T-helper 9 cell (primary cell): Measurements from ENCODE around the gene ERN1.
"Not testable (repeated sequence)": the region's sequence is repeated elsewhere in the genome, so short reads cannot be mapped to it uniquely, and the experiment has no call there.

Experiments
- DNase-seq: peaks from one replicate; pipeline ENCODE4 v3.0.0-alpha.2; 2020

The ERN1 gene

GRCh38 chr17:64134216-64134970 lies 4.4 kb upstream of the ERN1 start:
- DNase-seq = no peak

- no peak for DNase-seq
Observed at GRCh38 chr17:64133546-64134215, 3.7 kb upstream of the ERN1 start.

GRCh38 chr17:64131606-64132270 lies 1.8 kb upstream of the ERN1 start:
- no peak for DNase-seq

- peak; percentile 43 for DNase-seq
Observed at GRCh38 chr17:64130559-64131001, 636 bp upstream of the ERN1 start.

- DNase-seq = no peak
Observed at GRCh38 chr17:64129515-64129764, 504 bp downstream of the ERN1 start.

GRCh38 chr17:64128787-64129514 lies 993 bp downstream of the ERN1 start:
- DNase-seq = no peak

- DNase-seq = no peak
Observed at GRCh38 chr17:64126918-64127317, 3.0 kb downstream of the ERN1 start.

- DNase-seq = no peak
Observed at GRCh38 chr17:64125937-64126336, 4.0 kb downstream of the ERN1 start.

- DNase-seq = no peak
Observed at GRCh38 chr17:64124609-64125008, 5.3 kb downstream of the ERN1 start.

- no peak for DNase-seq
Observed at GRCh38 chr17:64123114-64123513, 6.8 kb downstream of the ERN1 start.

GRCh38 chr17:64120972-64121786 lies 8.8 kb downstream of the ERN1 start:
- DNase-seq = not testable (repeated sequence)

GRCh38 chr17:64120159-64120810 lies 9.7 kb downstream of the ERN1 start:
- DNase-seq = no peak

- DNase-seq = no peak
Observed at GRCh38 chr17:64117981-64118979, 11.7 kb downstream of the ERN1 start.

- DNase-seq = no peak
Observed at GRCh38 chr17:64115822-64116534, 14.0 kb downstream of the ERN1 start.

- no peak for DNase-seq
Observed at GRCh38 chr17:64115043-64115698, 14.8 kb downstream of the ERN1 start.

GRCh38 chr17:64113006-64113405 lies 16.9 kb downstream of the ERN1 start:
- DNase-seq = no peak

- no peak for DNase-seq
Observed at GRCh38 chr17:64111831-64112230, 18.1 kb downstream of the ERN1 start.

- DNase-seq = no peak
Observed at GRCh38 chr17:64110379-64111152, 19.4 kb downstream of the ERN1 start.

- DNase-seq = no peak
Observed at GRCh38 chr17:64109400-64109799, 20.5 kb downstream of the ERN1 start.
